ENCODE data around the gene SHF.

SHF gene

GRCh38 chr15:45187578-45187893, 230 bp downstream of the SHF start:
- Histone ChIP-seq H3K27me3 (ENCODE audit: control insufficient read depth, insufficient read depth, low read length) (peaks cover 43% of the 10 kb centered on the region), H3K4me3 (ENCODE audit: low read depth, low read length) (peak overlapping the region; percentile 72), H3K36me3 (ENCODE audit: control insufficient read depth, insufficient read depth, low read length) (no peaks in the 10 kb centered on the region), H3K9ac (ENCODE audit: low read depth, low read length) (no peak overlapping the region), H3K4me1 (ENCODE audit: control insufficient read depth, insufficient read depth, low read length) (peaks cover 12% of the 10 kb centered on the region), H3K9me3 (ENCODE audit: control insufficient read depth, insufficient read depth, low read length) (no peaks in the 10 kb centered on the region)

GRCh38 chr15:45186771-45187577, 792 bp downstream of the SHF start:
- H3K9ac ChIP-seq (ENCODE audit: low read depth, low read length), result no peak overlapping the region
- H3K4me1 ChIP-seq (ENCODE audit: control insufficient read depth, insufficient read depth, low read length), result peaks cover 14% of the 10 kb centered on the region
- H3K9me3 ChIP-seq (ENCODE audit: control insufficient read depth, insufficient read depth, low read length), result no peaks in the 10 kb centered on the region
- no peaks in the 10 kb centered on the region for H3K36me3 ChIP-seq (ENCODE audit: control insufficient read depth, insufficient read depth, low read length)
- H3K27me3 ChIP-seq (ENCODE audit: control insufficient read depth, insufficient read depth, low read length), result peaks cover 43% of the 10 kb centered on the region
- peak overlapping the region; percentile 72 for H3K4me3 ChIP-seq (ENCODE audit: low read depth, low read length)

- no peaks in the 10 kb centered on the region for H3K36me3 ChIP-seq (ENCODE audit: control insufficient read depth, insufficient read depth, low read length)
- no peak overlapping the region for H3K9ac ChIP-seq (ENCODE audit: low read depth, low read length)
- peak overlapping the region; percentile 72 for H3K4me3 ChIP-seq (ENCODE audit: low read depth, low read length)
- H3K4me1 ChIP-seq (ENCODE audit: control insufficient read depth, insufficient read depth, low read length), result peaks cover 19% of the 10 kb centered on the region
- no peaks in the 10 kb centered on the region for H3K9me3 ChIP-seq (ENCODE audit: control insufficient read depth, insufficient read depth, low read length)
- peaks cover 43% of the 10 kb centered on the region for H3K27me3 ChIP-seq (ENCODE audit: control insufficient read depth, insufficient read depth, low read length)
Observed at GRCh38 chr15:45185903-45186770, 1.6 kb downstream of the SHF start.

GRCh38 chr15:45185069-45185779, 2.5 kb downstream of the SHF start:
- Histone ChIP-seq H3K4me1 (ENCODE audit: control insufficient read depth, insufficient read depth, low read length) (peaks cover 19% of the 10 kb centered on the region), H3K9me3 (ENCODE audit: control insufficient read depth, insufficient read depth, low read length) (no peaks in the 10 kb centered on the region), H3K9ac (ENCODE audit: low read depth, low read length) (no peak overlapping the region), H3K36me3 (ENCODE audit: control insufficient read depth, insufficient read depth, low read length) (no peaks in the 10 kb centered on the region), H3K4me3 (ENCODE audit: low read depth, low read length) (no peak overlapping the region), H3K27me3 (ENCODE audit: control insufficient read depth, insufficient read depth, low read length) (peaks cover 38% of the 10 kb centered on the region)

- Histone ChIP-seq H3K4me3 (ENCODE audit: low read depth, low read length) (no peak overlapping the region), H3K27me3 (ENCODE audit: control insufficient read depth, insufficient read depth, low read length) (peaks cover 32% of the 10 kb centered on the region), H3K4me1 (ENCODE audit: control insufficient read depth, insufficient read depth, low read length) (peaks cover 19% of the 10 kb centered on the region), H3K9me3 (ENCODE audit: control insufficient read depth, insufficient read depth, low read length) (no peaks in the 10 kb centered on the region), H3K36me3 (ENCODE audit: control insufficient read depth, insufficient read depth, low read length) (no peaks in the 10 kb centered on the region), H3K9ac (ENCODE audit: low read depth, low read length) (no peak overlapping the region)
Observed at GRCh38 chr15:45184562-45185041, 3.2 kb downstream of the SHF start.

GRCh38 chr15:45183511-45183910, 4.3 kb downstream of the SHF start:
- Histone ChIP-seq H3K36me3 (ENCODE audit: control insufficient read depth, insufficient read depth, low read length) (no peaks in the 10 kb centered on the region), H3K9ac (ENCODE audit: low read depth, low read length) (no peak overlapping the region), H3K27me3 (ENCODE audit: control insufficient read depth, insufficient read depth, low read length) (peaks cover 21% of the 10 kb centered on the region), H3K4me1 (ENCODE audit: control insufficient read depth, insufficient read depth, low read length) (peaks cover 19% of the 10 kb centered on the region), H3K4me3 (ENCODE audit: low read depth, low read length) (no peak overlapping the region), H3K9me3 (ENCODE audit: control insufficient read depth, insufficient read depth, low read length) (no peaks in the 10 kb centered on the region)

- peaks cover 19% of the 10 kb centered on the region for H3K4me1 ChIP-seq (ENCODE audit: control insufficient read depth, insufficient read depth, low read length)
- no peaks in the 10 kb centered on the region for H3K9me3 ChIP-seq (ENCODE audit: control insufficient read depth, insufficient read depth, low read length)
- H3K4me3 ChIP-seq (ENCODE audit: low read depth, low read length), result no peak overlapping the region
- no peaks in the 10 kb centered on the region for H3K36me3 ChIP-seq (ENCODE audit: control insufficient read depth, insufficient read depth, low read length)
- H3K9ac ChIP-seq (ENCODE audit: low read depth, low read length), result no peak overlapping the region
- peaks cover 16% of the 10 kb centered on the region for H3K27me3 ChIP-seq (ENCODE audit: control insufficient read depth, insufficient read depth, low read length)
Observed at GRCh38 chr15:45182996-45183395, 4.8 kb downstream of the SHF start.

- Histone ChIP-seq H3K4me1 (ENCODE audit: control insufficient read depth, insufficient read depth, low read length) (peaks cover 17% of the 10 kb centered on the region), H3K9me3 (ENCODE audit: control insufficient read depth, insufficient read depth, low read length) (no peaks in the 10 kb centered on the region), H3K4me3 (ENCODE audit: low read depth, low read length) (no peak overlapping the region), H3K27me3 (ENCODE audit: control insufficient read depth, insufficient read depth, low read length) (peaks cover 12% of the 10 kb centered on the region), H3K36me3 (ENCODE audit: control insufficient read depth, insufficient read depth, low read length) (peaks cover 3% of the 10 kb centered on the region), H3K9ac (ENCODE audit: low read depth, low read length) (no peak overlapping the region)
Observed at GRCh38 chr15:45181491-45182285, 6.1 kb downstream of the SHF start.

GRCh38 chr15:45180648-45181436, 6.9 kb downstream of the SHF start:
- Histone ChIP-seq H3K9me3 (ENCODE audit: control insufficient read depth, insufficient read depth, low read length) (no peaks in the 10 kb centered on the region), H3K9ac (ENCODE audit: low read depth, low read length) (no peak overlapping the region), H3K4me3 (ENCODE audit: low read depth, low read length) (no peak overlapping the region), H3K27me3 (ENCODE audit: control insufficient read depth, insufficient read depth, low read length) (peaks cover 4% of the 10 kb centered on the region), H3K36me3 (ENCODE audit: control insufficient read depth, insufficient read depth, low read length) (peaks cover 3% of the 10 kb centered on the region), H3K4me1 (ENCODE audit: control insufficient read depth, insufficient read depth, low read length) (peaks cover 14% of the 10 kb centered on the region)

- Histone ChIP-seq H3K4me1 (ENCODE audit: control insufficient read depth, insufficient read depth, low read length) (peaks cover 14% of the 10 kb centered on the region), H3K27me3 (ENCODE audit: control insufficient read depth, insufficient read depth, low read length) (no peaks in the 10 kb centered on the region), H3K4me3 (ENCODE audit: low read depth, low read length) (no peak overlapping the region), H3K9ac (ENCODE audit: low read depth, low read length) (no peak overlapping the region), H3K36me3 (ENCODE audit: control insufficient read depth, insufficient read depth, low read length) (peaks cover 3% of the 10 kb centered on the region), H3K9me3 (ENCODE audit: control insufficient read depth, insufficient read depth, low read length) (no peaks in the 10 kb centered on the region)
Observed at GRCh38 chr15:45180201-45180600, 7.6 kb downstream of the SHF start.
